Sigmoid colon (tissue), 3 donors: ENCODE results near the gene SCN10A.

ENCODE experiments used
- CTCF ChIP-seq, 4 experiments: fragments of 450-650 bp in 3 of 4; fragments of 200-600 bp in 1 of 4; IDR thresholded peaks; one replicate each; pipeline ENCODE4 v1.5.1; 2016 to 2019; ENCODE audit warnings: antibody characterized with exemption in 4 of 4, mild to moderate bottlenecking in 3 of 4, moderate library complexity in 2 of 4
- POLR2A ChIP-seq, 2 donors: fragments of 450-650 bp; IDR thresholded peaks; one replicate each; pipeline ENCODE4 v1.6.1; 2016; ENCODE audit warnings: antibody characterized with exemption in 2 of 2, mild to moderate bottlenecking in 2 of 2, moderate library complexity in 2 of 2

- TF ChIP-seq POLR2A (IDR thresholded peaks at IDR 0.05) (no peak), CTCF (IDR thresholded peaks at IDR 0.05) (no peak)
These were observed 75.5 kb downstream of the SCN10A start for GRCh38 chr3:38740537-38740936.
